Measurements from ENCODE around the gene PDYN. TPM values are rescaled to one million over a fixed set of nuclear protein-coding genes. Genes with fewer than 3 reads are reported as not detected.

Gene PDYN
- total and polyA plus RNA-seq, 2 donors (not counting 1 experiment from before 2014, with no cell fraction given): not detected

DNA sequence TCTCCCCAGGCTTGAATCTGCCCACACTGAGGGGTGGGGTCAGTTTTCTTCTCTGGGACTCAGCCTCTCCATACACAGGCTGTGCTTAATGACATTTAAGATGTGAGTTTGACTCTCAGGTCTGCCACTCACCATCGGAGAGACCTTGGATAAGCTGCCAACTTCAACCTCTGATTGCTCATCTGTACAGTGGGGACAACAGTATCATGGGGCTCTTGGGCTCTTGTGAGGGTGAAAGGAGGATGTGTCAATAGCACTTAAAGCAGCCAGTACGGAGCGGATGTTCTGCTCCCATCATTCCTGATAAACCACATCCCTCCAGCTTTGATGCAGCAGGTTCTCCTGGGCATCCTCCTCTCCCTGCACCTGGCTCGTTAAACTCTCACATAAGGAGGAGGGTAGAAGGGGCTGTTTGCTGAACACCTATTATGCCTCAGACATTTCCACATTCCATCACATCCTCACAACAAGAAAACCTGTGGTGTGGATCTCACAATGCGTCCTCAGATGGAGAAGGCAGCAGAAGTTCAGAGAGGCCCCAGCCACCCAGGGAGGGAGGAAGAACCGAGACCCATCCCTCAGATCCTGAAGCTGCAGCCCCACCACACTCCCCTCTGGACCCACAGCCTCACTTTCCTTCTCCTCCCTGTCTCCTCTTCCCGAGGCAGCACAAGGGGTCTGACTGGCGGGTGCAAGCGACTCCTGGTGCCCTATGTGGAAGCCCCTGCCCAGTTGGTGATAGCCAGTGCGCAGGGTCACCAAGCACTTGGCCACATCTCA lies 1.9 kb upstream of the PDYN start:
- H3K27me3 ChIP-seq (ENCODE audit: control insufficient read depth, insufficient read depth, low read length): peaks cover 29% of the 10 kb centered on the region

DNA sequence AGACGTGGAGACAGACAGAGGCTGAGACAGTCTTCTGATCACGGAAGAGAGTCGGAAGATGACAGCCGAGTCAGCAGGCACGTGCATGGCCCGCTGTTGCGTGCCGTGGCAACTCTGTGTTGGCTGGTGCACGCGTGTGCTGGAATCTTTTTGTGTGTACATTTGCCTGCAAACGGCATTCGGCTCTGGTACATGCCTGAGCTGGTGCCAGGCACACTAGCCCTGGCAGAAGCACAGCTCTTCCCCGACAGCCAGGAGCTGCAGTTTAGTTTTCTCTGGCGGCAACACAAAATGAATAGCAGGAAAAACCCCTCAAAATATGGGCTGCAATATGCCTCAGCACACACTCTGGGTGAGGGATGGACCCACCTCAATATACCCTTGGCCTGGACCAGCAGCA lies 769 bp upstream of the PDYN start:
- no peaks in the 10 kb centered on the region for H3K4me1 ChIP-seq (ENCODE audit: control insufficient read depth, extremely low read depth, insufficient read depth, low read length)
- H3K36me3 ChIP-seq (ENCODE audit: control insufficient read depth, insufficient read depth, low read length): no peaks in the 10 kb centered on the region
- H3K4me2 ChIP-seq (ENCODE audit: extremely low read depth, insufficient read depth, low read length): no peak overlapping the region
- no peaks in the 10 kb centered on the region for H3K79me2 ChIP-seq (ENCODE audit: control insufficient read depth, insufficient read depth, low read length)
- no peak overlapping the region for H2AFZ ChIP-seq (ENCODE audit: low read length)
- H3K27me3 ChIP-seq (ENCODE audit: control insufficient read depth, insufficient read depth, low read length): peaks cover 27% of the 10 kb centered on the region
- H3K27ac ChIP-seq (ENCODE audit: insufficient read depth, low read length): no peak overlapping the region
- H3K9ac ChIP-seq (ENCODE audit: insufficient read depth, low read length): no peak overlapping the region
- no peak for TF ChIP-seq EZH2 (IDR thresholded peaks at IDR 0.05; ENCODE audit: low read length, missing control alignments)
- TF ChIP-seq, protein P1, sequence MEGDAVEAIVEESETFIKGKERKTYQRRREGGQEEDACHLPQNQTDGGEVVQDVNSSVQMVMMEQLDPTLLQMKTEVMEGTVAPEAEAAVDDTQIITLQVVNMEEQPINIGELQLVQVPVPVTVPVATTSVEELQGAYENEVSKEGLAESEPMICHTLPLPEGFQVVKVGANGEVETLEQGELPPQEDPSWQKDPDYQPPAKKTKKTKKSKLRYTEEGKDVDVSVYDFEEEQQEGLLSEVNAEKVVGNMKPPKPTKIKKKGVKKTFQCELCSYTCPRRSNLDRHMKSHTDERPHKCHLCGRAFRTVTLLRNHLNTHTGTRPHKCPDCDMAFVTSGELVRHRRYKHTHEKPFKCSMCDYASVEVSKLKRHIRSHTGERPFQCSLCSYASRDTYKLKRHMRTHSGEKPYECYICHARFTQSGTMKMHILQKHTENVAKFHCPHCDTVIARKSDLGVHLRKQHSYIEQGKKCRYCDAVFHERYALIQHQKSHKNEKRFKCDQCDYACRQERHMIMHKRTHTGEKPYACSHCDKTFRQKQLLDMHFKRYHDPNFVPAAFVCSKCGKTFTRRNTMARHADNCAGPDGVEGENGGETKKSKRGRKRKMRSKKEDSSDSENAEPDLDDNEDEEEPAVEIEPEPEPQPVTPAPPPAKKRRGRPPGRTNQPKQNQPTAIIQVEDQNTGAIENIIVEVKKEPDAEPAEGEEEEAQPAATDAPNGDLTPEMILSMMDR (conservative IDR thresholded peaks at IDR 0.05 in 1 of 2, IDR thresholded peaks at IDR 0.05 in 1 of 2; ENCODE audit: low read depth in 1 of 2, low read length in 2 of 2): no peak
- H3K9me3 ChIP-seq (ENCODE audit: control insufficient read depth, insufficient read depth, low read depth, low read length): no peaks in the 10 kb centered on the region
- DNase-seq (ENCODE audit: low read depth in 2 of 2): no peak
- H3K4me3 ChIP-seq (replicated peaks in 1 of 4; ENCODE audit: control extremely low read depth in 1 of 4, insufficient read depth in 1 of 4, low read depth in 3 of 4, low read length in 4 of 4): no peak overlapping the region
- H4K20me1 ChIP-seq (ENCODE audit: control insufficient read depth, extremely low read depth, insufficient read depth, low read length): no peaks in the 10 kb centered on the region

More for the DNA sequence above, 1.9 kb upstream of the PDYN start:
- no peaks in the 10 kb centered on the region for H3K9me3 ChIP-seq (ENCODE audit: control insufficient read depth, insufficient read depth, low read depth, low read length)
- no peaks in the 10 kb centered on the region for H3K4me1 ChIP-seq (ENCODE audit: control insufficient read depth, extremely low read depth, insufficient read depth, low read length)
- no peak for DNase-seq (ENCODE audit: low read depth in 2 of 2)
- H3K9ac ChIP-seq (ENCODE audit: insufficient read depth, low read length): no peak overlapping the region
- no peak overlapping the region for H3K4me3 ChIP-seq (replicated peaks in 1 of 4; ENCODE audit: control extremely low read depth in 1 of 4, insufficient read depth in 1 of 4, low read depth in 3 of 4, low read length in 4 of 4)
- TF ChIP-seq EZH2 (IDR thresholded peaks at IDR 0.05; ENCODE audit: low read length, missing control alignments): no peak
- TF ChIP-seq, protein P1 (conservative IDR thresholded peaks at IDR 0.05 in 1 of 2, IDR thresholded peaks at IDR 0.05 in 1 of 2; ENCODE audit: low read depth in 1 of 2, low read length in 2 of 2): no peak
- H4K20me1 ChIP-seq (ENCODE audit: control insufficient read depth, extremely low read depth, insufficient read depth, low read length): no peaks in the 10 kb centered on the region
- H3K4me2 ChIP-seq (ENCODE audit: extremely low read depth, insufficient read depth, low read length): no peak overlapping the region
- no peaks in the 10 kb centered on the region for H3K79me2 ChIP-seq (ENCODE audit: control insufficient read depth, insufficient read depth, low read length)
- no peaks in the 10 kb centered on the region for H3K36me3 ChIP-seq (ENCODE audit: control insufficient read depth, insufficient read depth, low read length)
- no peak overlapping the region for H3K27ac ChIP-seq (ENCODE audit: insufficient read depth, low read length)
- no peak overlapping the region for H2AFZ ChIP-seq (ENCODE audit: low read length)

DNA sequence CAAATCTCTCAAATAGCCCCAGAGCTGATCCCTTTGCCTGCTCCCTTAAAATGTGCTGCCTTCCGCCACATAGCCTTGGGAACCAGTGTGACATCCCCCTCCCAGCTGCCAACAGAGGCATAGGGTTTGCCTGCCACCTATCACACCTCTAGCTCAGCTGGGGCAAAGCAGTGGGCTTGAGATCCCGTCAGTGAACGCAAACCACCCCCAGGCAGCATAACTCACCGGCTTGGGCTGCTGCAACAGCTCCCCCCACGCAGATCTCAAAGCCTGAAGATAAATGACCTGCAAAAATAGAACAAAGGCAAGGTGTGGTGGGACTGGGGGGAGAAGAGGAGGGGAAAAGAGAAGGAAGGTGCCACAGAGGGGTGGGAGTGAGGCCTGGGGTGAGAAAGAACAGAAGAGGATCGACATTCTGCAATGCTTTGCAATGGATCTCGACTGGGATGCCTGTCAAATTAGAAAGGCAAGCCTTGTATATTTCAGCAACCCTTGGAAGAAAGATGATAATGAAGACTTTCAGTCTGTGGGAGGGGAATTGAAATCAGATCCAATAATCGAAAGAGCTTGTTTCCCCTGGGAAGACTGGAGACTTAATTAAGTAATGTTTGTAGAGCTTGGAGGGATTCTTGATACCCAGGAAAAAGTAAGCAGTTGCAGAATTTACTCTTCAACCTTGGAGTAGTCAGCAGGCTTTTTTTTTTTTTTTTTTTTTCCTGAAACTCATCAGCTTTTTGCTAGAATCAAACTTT lies 1.3 kb downstream of the PDYN start:
- Histone ChIP-seq H3K4me1 (ENCODE audit: control insufficient read depth, extremely low read depth, insufficient read depth, low read length) (no peaks in the 10 kb centered on the region), H3K79me2 (ENCODE audit: control insufficient read depth, insufficient read depth, low read length) (no peaks in the 10 kb centered on the region), H3K27ac (ENCODE audit: insufficient read depth, low read length) (no peak overlapping the region), H3K27me3 (ENCODE audit: control insufficient read depth, insufficient read depth, low read length) (peaks cover 27% of the 10 kb centered on the region), H3K9ac (ENCODE audit: insufficient read depth, low read length) (no peak overlapping the region), H4K20me1 (ENCODE audit: control insufficient read depth, extremely low read depth, insufficient read depth, low read length) (no peaks in the 10 kb centered on the region), H3K36me3 (ENCODE audit: control insufficient read depth, insufficient read depth, low read length) (no peaks in the 10 kb centered on the region), H3K9me3 (ENCODE audit: control insufficient read depth, insufficient read depth, low read depth, low read length) (no peaks in the 10 kb centered on the region), H2AFZ (ENCODE audit: low read length) (no peak overlapping the region), H3K4me3 (replicated peaks in 1 of 4; ENCODE audit: control extremely low read depth in 1 of 4, insufficient read depth in 1 of 4, low read depth in 3 of 4, low read length in 4 of 4) (no peak overlapping the region), H3K4me2 (ENCODE audit: extremely low read depth, insufficient read depth, low read length) (no peak overlapping the region)
- DNase-seq (ENCODE audit: low read depth in 2 of 2): no peak
- TF ChIP-seq, protein P1 (conservative IDR thresholded peaks at IDR 0.05 in 1 of 2, IDR thresholded peaks at IDR 0.05 in 1 of 2; ENCODE audit: low read depth in 1 of 2, low read length in 2 of 2): no peak
- TF ChIP-seq EZH2 (IDR thresholded peaks at IDR 0.05; ENCODE audit: low read length, missing control alignments): no peak
